Endothelial cell of umbilical vein (primary cell): ENCODE results near the gene NR1H3. TPM values are rescaled to one million over a fixed set of nuclear protein-coding genes. Genes with fewer than 3 reads are reported as not detected.

Experiments used
- BruUV-seq: library from RNA; stranded (reverse); fragments of 400-500 nt; replicated peaks from 2 replicates; lab custom pipeline; 2021; lab: Mats Ljungman, UMichigan
- CTCF ChIA-PET: fragments of 300-600, 350-600 bp; sonication (Branson Sonifier 250); formaldehyde crosslinking; loops from one replicate; lab custom pipeline; 2021; ENCODE audit warnings: antibody characterized with exemption, inconsistent platforms; lab: Charles Lee
- POLR2A ChIA-PET: fragments of 300-600, 350-600 bp; sonication (Branson Sonifier 250); formaldehyde crosslinking; loops from one replicate; lab custom pipeline; 2021; ENCODE audit warnings: antibody characterized with exemption, inconsistent platforms; lab: Charles Lee
- DNase-seq: peaks from one replicate; pipeline ENCODE4 v3.0.0-alpha.2; 2011; ENCODE audit warnings: low read depth, low spot score
- FAIRE-seq: peaks from 2 replicates; lab custom pipeline; 2011; peaks lifted over from hg19 to GRCh38; lab: Jason Lieb, UNC
- H2AFZ ChIP-seq: 2 replicates; pipeline ENCODE4 v1.6.0; 2012; ENCODE audit warnings: low read depth, low read length, control low read depth, inconsistent platforms
- H3K27ac ChIP-seq: 2 replicates; pipeline ENCODE4 v1.5.1; 2011; ENCODE audit warnings: low read depth, mild to moderate bottlenecking, control low read depth, low read length, moderate library complexity; ENCODE audit not compliant: insufficient read depth
- H3K27me3 ChIP-seq, 2 experiments: 2 replicates each; pipeline versions ENCODE4 v1.6.0 to v1.6.1; 2011; ENCODE audit warnings: low read length in 2 of 2, mixed read lengths in 1 of 2; ENCODE audit not compliant: control insufficient read depth in 2 of 2, insufficient read depth in 2 of 2
- H3K36me3 ChIP-seq, 2 experiments: 2 replicates in 1 of 2; 3 replicates in 1 of 2; pipeline ENCODE4 v1.5.1; 2011; ENCODE audit warnings: low read length in 2 of 2, mild to moderate bottlenecking in 1 of 2, moderate library complexity in 1 of 2; ENCODE audit not compliant: control insufficient read depth in 2 of 2, insufficient read depth in 2 of 2; ENCODE audit errors: extremely low read depth in 1 of 2
- H3K4me1 ChIP-seq: 3 replicates; pipeline ENCODE4 v1.5.1; 2011; ENCODE audit warnings: mild to moderate bottlenecking, low read length; ENCODE audit not compliant: control insufficient read depth, insufficient read depth; ENCODE audit errors: extremely low read depth
- H3K4me2 ChIP-seq: 2 replicates; pipeline ENCODE4 v1.6.1; 2011; ENCODE audit warnings: low read length, control low read depth, mixed read lengths; ENCODE audit not compliant: insufficient read depth
- H3K4me3 ChIP-seq, 3 experiments: fragments of 200-600 bp in 1 of 3; sonication (generic), shearing (Covaris generic) in 1 of 3; replicated peaks in 1 of 3; 2 replicates each; pipeline ENCODE4 v1.5.1; 2011 to 2016; ENCODE audit warnings: control low read depth in 3 of 3, low read length in 3 of 3, mild to moderate bottlenecking in 2 of 3, inconsistent platforms in 1 of 3, low read depth in 1 of 3, moderate library complexity in 1 of 3; ENCODE audit not compliant: insufficient read depth in 1 of 3
- H3K79me2 ChIP-seq: 2 replicates; pipeline ENCODE4 v1.6.0; 2012; ENCODE audit warnings: low read length, inconsistent platforms; ENCODE audit not compliant: control insufficient read depth, insufficient read depth
- H3K9ac ChIP-seq: replicated peaks from 2 replicates; pipeline ENCODE3; 2011; ENCODE audit warnings: low read length, control low read depth; ENCODE audit not compliant: insufficient read depth; ENCODE audit errors: extremely low read depth
- H3K9me1 ChIP-seq: replicated peaks from 3 replicates; pipeline ENCODE4 v1.6.0; 2011; ENCODE audit warnings: mild to moderate bottlenecking, low read length; ENCODE audit not compliant: control insufficient read depth, insufficient read depth; ENCODE audit errors: extremely low read depth
- H3K9me3 ChIP-seq: replicated peaks from 2 replicates; pipeline ENCODE4 v1.5.1; 2012; ENCODE audit warnings: low read length, inconsistent platforms; ENCODE audit not compliant: control insufficient read depth, insufficient read depth
- H4K20me1 ChIP-seq: replicated peaks from 2 replicates; pipeline ENCODE3; 2011; ENCODE audit warnings: mild to moderate bottlenecking, low read length; ENCODE audit not compliant: control insufficient read depth, insufficient read depth; ENCODE audit errors: extremely low read depth
- EZH2 ChIP-seq: IDR thresholded peaks from 2 replicates; pipeline ENCODE4 v1.6.1; 2012; ENCODE audit warnings: borderline replicate concordance, low read depth, mild to moderate bottlenecking, moderate library complexity, low read length, inconsistent platforms; ENCODE audit not compliant: severe bottlenecking
- FOS ChIP-seq: IDR thresholded peaks from 2 replicates; pipeline ENCODE4 v1.6.1; 2011; ENCODE audit warnings: mild to moderate bottlenecking, low read length, moderate library complexity, borderline replicate concordance; ENCODE audit not compliant: insufficient read depth
- GATA2 ChIP-seq: IDR thresholded peaks from 2 replicates; pipeline ENCODE4 v1.7.0; 2011; ENCODE audit warnings: low read depth, mild to moderate bottlenecking, moderate library complexity, mixed read lengths, low read length; ENCODE audit not compliant: insufficient read length, insufficient read depth
- JUN ChIP-seq: IDR thresholded peaks from 2 replicates; pipeline ENCODE4 v1.6.1; 2011; ENCODE audit warnings: borderline replicate concordance, low read depth; ENCODE audit not compliant: insufficient read length, insufficient read depth
- MYC ChIP-seq: IDR thresholded peaks from one replicate; pipeline ENCODE4 v1.6.1; 2011; ENCODE audit warnings: mild to moderate bottlenecking, low read depth, low read length
- POLR2A ChIP-seq: IDR thresholded peaks from 2 replicates; pipeline ENCODE4 v1.6.1; 2012; ENCODE audit warnings: low read depth, mild to moderate bottlenecking, control low read depth, low read length
- POLR2AphosphoS5 ChIP-seq: IDR thresholded peaks from 2 replicates; pipeline ENCODE4 v1.6.1; 2012; ENCODE audit warnings: low read depth, mild to moderate bottlenecking, control low read depth, low read length, moderate library complexity; ENCODE audit not compliant: insufficient read depth
- dilution Hi-C: fragments of 300-500 bp; cut with MboI; formaldehyde crosslinking; loops from one replicate; pipeline ENCODE4 v1.15.0; 2019; ENCODE audit warnings: low sequenced_read_pairs; ENCODE audit not compliant: extremely low pct_ligation_motif_present
- intact Hi-C: fragments of 100-400 bp; cut with micrococcal nuclease; formaldehyde crosslinking; loops from one replicate; pipeline ENCODE4 v1.10.0; 2022
- polyA plus RNA-seq, 4 experiments: library from polyadenylated mRNA; depleted of rRNA in 3 of 4; stranded (reverse) in 3 of 4; unstranded in 1 of 4; fragments of >200 nt; gene quantifications; 2 replicates each; pipeline versions ENCODE4 v1.2.1 to v1.2.3, GENCODE V29; 2011 to 2012; ENCODE audit warnings: missing spikeins in 1 of 4
- total RNA-seq: library from RNA; stranded (reverse); gene quantifications from 2 replicates; pipeline ENCODE4 v1.2.3, GENCODE V29; 2021
- TF ChIP-seq, protein P1 (sequence below): IDR thresholded peaks from 2 replicates; pipeline ENCODE4 v1.6.1; 2011; ENCODE audit not compliant: insufficient read depth, insufficient read length

The NR1H3 gene
- total and polyA plus RNA-seq, 2 donors (not counting 3 experiments of a cell fraction or from before 2014, with no cell fraction given): 9.8 to 16.3 TPM

DNA sequence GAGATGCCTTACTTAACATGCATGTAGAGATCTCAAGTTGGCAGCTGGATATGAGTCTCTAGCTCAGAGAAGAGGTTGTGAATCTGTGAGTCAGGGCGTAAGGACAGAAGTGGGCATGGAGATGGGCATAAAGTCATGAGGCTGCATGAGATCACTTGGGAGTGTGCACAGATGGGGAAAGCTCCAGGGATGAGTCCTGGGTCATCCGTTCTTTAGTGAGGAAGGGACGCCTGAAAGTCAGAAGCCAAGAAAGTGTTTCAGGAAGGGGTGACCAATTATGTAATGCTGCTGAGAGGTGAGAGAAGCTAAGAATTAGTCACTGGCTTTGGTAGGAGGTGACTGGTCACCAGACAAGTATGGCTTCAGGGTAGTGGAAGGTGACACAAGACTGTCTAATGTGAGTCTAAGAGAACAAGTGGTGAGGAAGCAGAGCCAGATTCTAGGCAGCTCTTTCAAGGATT lies 15.9 kb upstream of the NR1H3 start:
- TF ChIP-seq MYC: no peak
- no peak for TF ChIP-seq JUN
- peak; percentile 6 for TF ChIP-seq POLR2AphosphoS5
- TF ChIP-seq EZH2: no peak
- no peak for TF ChIP-seq POLR2A
- TF ChIP-seq, protein P1, sequence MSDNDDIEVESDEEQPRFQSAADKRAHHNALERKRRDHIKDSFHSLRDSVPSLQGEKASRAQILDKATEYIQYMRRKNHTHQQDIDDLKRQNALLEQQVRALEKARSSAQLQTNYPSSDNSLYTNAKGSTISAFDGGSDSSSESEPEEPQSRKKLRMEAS: no peak
- no peak for TF ChIP-seq GATA2
- no peak for TF ChIP-seq FOS
- H3K9me1 ChIP-seq: no peaks in the 10 kb centered on the region
- H3K4me1 ChIP-seq: peaks cover 2% of the 10 kb centered on the region
- no peaks in the 10 kb centered on the region for H3K79me2 ChIP-seq
- dilution Hi-C loops: no loop called here
- no peak overlapping the region for H3K4me3 ChIP-seq
- H3K36me3 ChIP-seq: peaks cover 15 to 49% of the 10 kb centered on the region in 2 experiments
- DNase-seq: no peak
- intact Hi-C loops: no loop called here
- no peak overlapping the region for H3K9ac ChIP-seq
- BruUV-seq: no TSS peak
- H3K9me3 ChIP-seq: no peaks in the 10 kb centered on the region
- no peak overlapping the region for H2AFZ ChIP-seq
- ChIA-PET CTCF (interaction anchor here (1.0 to 1.5 kb wide), 5 partner anchors 11 to 113 kb away, joined by 3 to 5 read pairs (median 3); no protein-coding TSS in a partner anchor), POLR2A (interaction anchor here (1.0 kb wide), 1 partner anchor 22 kb away, joined by 3 read pairs; no protein-coding TSS in a partner anchor)
- no peak overlapping the region for H3K4me2 ChIP-seq
- H3K27me3 ChIP-seq: no peaks in the 10 kb centered on the region
- peak; percentile 31 for FAIRE-seq
- no peaks in the 10 kb centered on the region for H4K20me1 ChIP-seq
- no peak overlapping the region for H3K27ac ChIP-seq
